ENCODE results near the gene HPCAL1. TPM values are rescaled to one million over a fixed set of nuclear protein-coding genes. Genes with fewer than 3 reads are reported as not detected.

HPCAL1 gene
- total and polyA plus RNA-seq, 2 donors (not counting 1 experiment from before 2014, with no cell fraction given) = 60.3 to 65.1 TPM

DNA sequence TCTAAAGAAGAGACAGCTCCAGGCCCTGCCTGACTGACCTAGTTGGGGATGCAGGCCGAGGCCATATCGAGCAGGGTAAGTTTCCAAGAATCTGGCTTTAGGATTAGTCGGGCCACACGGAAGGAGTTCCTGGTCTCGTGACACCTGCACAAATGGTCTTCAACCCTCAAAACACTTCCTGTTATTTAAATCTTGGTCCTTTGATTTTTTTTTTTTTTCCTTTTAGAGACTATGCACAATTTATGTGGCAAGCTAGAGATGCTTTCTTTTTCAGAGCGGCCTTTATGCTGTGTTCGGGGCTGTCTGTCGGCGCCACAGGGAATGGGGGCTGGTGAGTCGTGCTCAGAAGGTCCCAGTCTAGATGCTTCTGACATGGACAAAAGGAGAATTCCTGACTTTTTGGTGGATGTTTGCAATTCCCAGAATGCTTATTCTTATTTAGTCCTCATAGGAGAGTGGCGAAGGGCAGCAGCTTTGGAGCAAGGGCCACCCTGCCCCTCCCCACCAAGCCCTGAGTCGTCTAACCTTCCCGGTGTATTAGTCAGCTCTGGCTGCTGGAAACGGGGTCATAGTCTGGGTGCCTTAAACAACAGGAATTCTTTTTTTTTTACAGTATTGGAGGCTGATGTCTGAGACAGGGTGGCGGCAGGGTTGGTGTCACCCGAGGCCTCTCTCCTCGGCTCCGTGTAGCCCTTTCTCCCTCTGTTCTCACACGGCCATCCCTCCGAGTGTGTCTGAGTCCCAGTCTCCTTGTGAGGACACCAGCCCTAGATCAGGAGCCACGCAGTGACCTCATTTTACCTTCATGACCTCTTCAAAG is 27.4 kb downstream of the HPCAL1 start:
- Histone ChIP-seq H3K4me3 (ENCODE audit: control extremely low read depth in 1 of 5, extremely low read depth in 1 of 5, insufficient read depth in 1 of 5, low read depth in 2 of 5, low read length in 4 of 5) (peak overlapping the region in 4 of 5 experiments; percentile 9 to 57 (median 53)), H4K20me1 (ENCODE audit: control insufficient read depth, insufficient read depth, low read length, poor library complexity, severe bottlenecking) (peaks cover 52% of the 10 kb centered on the region), H3K36me3 (replicated peaks in 1 of 2; ENCODE audit: control extremely low read depth in 1 of 2, control insufficient read depth in 1 of 2, extremely low read depth in 1 of 2, insufficient read depth in 2 of 2, low read length in 1 of 2) (peaks cover 0 to 3% of the 10 kb centered on the region in 2 experiments), H3K79me2 (ENCODE audit: control insufficient read depth, insufficient read depth, low read length) (peaks cover 79% of the 10 kb centered on the region), H2AFZ (ENCODE audit: insufficient read depth, low read depth, low read length, poor library complexity, severe bottlenecking) (peak overlapping the region; percentile 53), H3K9me3 (ENCODE audit: control extremely low read depth in 1 of 3, control insufficient read depth in 2 of 3, insufficient read depth in 1 of 3, low read length in 2 of 3) (peaks cover 0 to 7% (median 2%) of the 10 kb centered on the region in 3 donors), H3K27ac (ENCODE audit: low read length in 2 of 2) (peak overlapping the region; percentile 52 to 69), H3K4me1 (ENCODE audit: control insufficient read depth in 2 of 2, insufficient read depth in 2 of 2, low read length in 2 of 2) (peaks cover 62 to 79% of the 10 kb centered on the region in 2 donors), H3K4me2 (replicated peaks; ENCODE audit: low read depth, low read length, poor library complexity, severe bottlenecking) (peak overlapping the region; percentile 88), H3K27me3 (replicated peaks in 1 of 4; ENCODE audit: control extremely low read depth in 1 of 4, control insufficient read depth in 3 of 4, insufficient read depth in 4 of 4, low read length in 3 of 4) (no peaks in the 10 kb centered on the region), H3K9ac (ENCODE audit: low read length) (peak overlapping the region; percentile 62)
- intact Hi-C loops (cut with micrococcal nuclease) = loop anchor here (2.0 kb wide), 2 partner anchors 27 to 53 kb away; partner anchors contain the start of gene HPCAL1
- TF ChIP-seq, protein P1, sequence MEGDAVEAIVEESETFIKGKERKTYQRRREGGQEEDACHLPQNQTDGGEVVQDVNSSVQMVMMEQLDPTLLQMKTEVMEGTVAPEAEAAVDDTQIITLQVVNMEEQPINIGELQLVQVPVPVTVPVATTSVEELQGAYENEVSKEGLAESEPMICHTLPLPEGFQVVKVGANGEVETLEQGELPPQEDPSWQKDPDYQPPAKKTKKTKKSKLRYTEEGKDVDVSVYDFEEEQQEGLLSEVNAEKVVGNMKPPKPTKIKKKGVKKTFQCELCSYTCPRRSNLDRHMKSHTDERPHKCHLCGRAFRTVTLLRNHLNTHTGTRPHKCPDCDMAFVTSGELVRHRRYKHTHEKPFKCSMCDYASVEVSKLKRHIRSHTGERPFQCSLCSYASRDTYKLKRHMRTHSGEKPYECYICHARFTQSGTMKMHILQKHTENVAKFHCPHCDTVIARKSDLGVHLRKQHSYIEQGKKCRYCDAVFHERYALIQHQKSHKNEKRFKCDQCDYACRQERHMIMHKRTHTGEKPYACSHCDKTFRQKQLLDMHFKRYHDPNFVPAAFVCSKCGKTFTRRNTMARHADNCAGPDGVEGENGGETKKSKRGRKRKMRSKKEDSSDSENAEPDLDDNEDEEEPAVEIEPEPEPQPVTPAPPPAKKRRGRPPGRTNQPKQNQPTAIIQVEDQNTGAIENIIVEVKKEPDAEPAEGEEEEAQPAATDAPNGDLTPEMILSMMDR (IDR thresholded peaks at IDR 0.05) = no peak
- TF ChIP-seq EZH2 (IDR thresholded peaks at IDR 0.05; ENCODE audit: borderline replicate concordance, insufficient read depth, low read depth, low read length, poor library complexity, severe bottlenecking) = no peak
- ChIA-PET CTCF (interaction anchor here (1.0 to 3.7 kb wide), 4 partner anchors 26 to 206 kb away, joined by 3 to 20 read pairs (median 10); partner anchors contain the start of gene HPCAL1), POLR2A (interaction anchor here (0.6 to 0.9 kb wide), 4 partner anchors 27 to 731 kb away, joined by 3 read pairs; no protein-coding TSS in a partner anchor)
- DNase-seq (peak; percentile 48), ATAC-seq (ENCODE audit: low read depth) (peak; percentile 9)
- Mint-ChIP-seq H3K4me1 (peaks cover 83% of the 10 kb centered on the region), H3K27ac (peak overlapping the region; percentile 81), H3K4me3 (peak overlapping the region; percentile 70), H3K27me3 (no peaks in the 10 kb centered on the region), H3K9me3 (ENCODE audit: insufficient read depth) (peaks cover 3% of the 10 kb centered on the region)
- 82% methylated on average over 11 of the region's 21 CpGs for WGBS (ENCODE audit: insufficient coverage)
